K562 (cell line): ENCODE results near the gene FBLN7. TPM values are rescaled to one million over a fixed set of nuclear protein-coding genes. Genes with fewer than 3 reads are reported as not detected.
A peak's percentile ranks its signal among the peaks of the same experiment; 100 is the strongest.

ENCODE experiments used
- ATAC-seq: fragments of 200-7000 bp; cut with Tn5 transposase; 3 replicates; pipeline ENCODE4 v1.9.1; 2020; ENCODE audit warnings: moderate library complexity
- BruUV-seq: library from RNA; stranded (reverse); fragments of 400-500 nt; replicated peaks from 2 replicates; lab custom pipeline; 2021; lab: Mats Ljungman, UMichigan
- CTCF ChIA-PET: fragments of 300-600 bp; formaldehyde crosslinking; extraction: SDS; loops from one replicate; lab custom pipeline; 2021; ENCODE audit warnings: low intra/inter-chr PET ratio; lab: Yijun Ruan, JAX
- POLR2A ChIA-PET: fragments of 300-600, 350-650 bp; sonication (Branson Sonifier 250); formaldehyde crosslinking; extraction: SDS; loops from one replicate; lab custom pipeline; 2021; ENCODE audit warnings: antibody characterized with exemption, inconsistent platforms; lab: Yijun Ruan, JAX
- DNase-seq, 4 experiments: peaks; one replicate each; pipeline versions ENCODE4 v3.0.0 to v3.0.0-alpha.2; 2011 to 2018; ENCODE audit warnings: low spot score in 3 of 4, mixed read lengths in 3 of 4; ENCODE audit errors: extremely low read depth in 1 of 4
- FAIRE-seq: peaks from 2 replicates; lab custom pipeline; 2011; peaks lifted over from hg19 to GRCh38; lab: Jason Lieb, UNC
- H2AFZ ChIP-seq: 2 replicates; pipeline ENCODE4 v1.6.0; 2011; ENCODE audit warnings: low read depth, low read length, control low read depth, inconsistent platforms
- H3K27ac ChIP-seq: fragments of 200-600 bp; 3 replicates; pipeline ENCODE4 v1.8.0; 2011; ENCODE audit warnings: low read depth, mild to moderate bottlenecking, control low read depth, inconsistent platforms, low read length, moderate library complexity, mixed read lengths; ENCODE audit errors: extremely low read depth
- H3K27me3 ChIP-seq, 2 experiments: fragments of 300-600 bp in 1 of 2; 2 replicates in 1 of 2; 3 replicates in 1 of 2; pipeline versions ENCODE4 v1.6.0 to v1.8.0; 2011; ENCODE audit warnings: inconsistent platforms in 2 of 2, low read length in 2 of 2, mild to moderate bottlenecking in 1 of 2, mixed read lengths in 1 of 2, moderate library complexity in 1 of 2; ENCODE audit not compliant: control insufficient read depth in 2 of 2, insufficient read depth in 2 of 2
- H3K36me3 ChIP-seq: fragments of 300-600 bp; 3 replicates; pipeline ENCODE4 v1.8.0; 2011; ENCODE audit warnings: mild to moderate bottlenecking, low read length, inconsistent platforms; ENCODE audit not compliant: control insufficient read depth, insufficient read depth
- H3K4me1 ChIP-seq, 2 experiments: fragments of 200-600 bp in 1 of 2; replicated peaks in 1 of 2; 2 replicates in 1 of 2; 3 replicates in 1 of 2; pipeline versions ENCODE4 v1.5.1 to v1.8.0; 2011; ENCODE audit warnings: inconsistent platforms in 2 of 2, low read length in 2 of 2, mild to moderate bottlenecking in 1 of 2, mixed read lengths in 1 of 2, moderate library complexity in 1 of 2; ENCODE audit not compliant: control insufficient read depth in 2 of 2, insufficient read depth in 2 of 2
- H3K4me2 ChIP-seq: 2 replicates; pipeline ENCODE4 v1.6.1; 2011; ENCODE audit warnings: low read length, control low read depth, inconsistent platforms, mixed read lengths; ENCODE audit not compliant: insufficient read depth
- H3K4me3 ChIP-seq: fragments of 200-600 bp; sonication (generic), shearing (Covaris generic); 2 replicates; pipeline ENCODE4 v1.5.1; 2016; ENCODE audit warnings: control low read depth, inconsistent platforms
- H3K79me2 ChIP-seq: fragments of 200-600 bp; 3 replicates; pipeline ENCODE4 v1.8.0; 2011; ENCODE audit warnings: low read length, inconsistent platforms; ENCODE audit not compliant: control insufficient read depth, insufficient read depth
- H3K9ac ChIP-seq, 2 experiments: 2 replicates each; pipeline versions ENCODE4 v1.6.0 to v1.6.1; 2011; ENCODE audit warnings: low read depth in 2 of 2, low read length in 2 of 2, control low read depth in 1 of 2, inconsistent platforms in 1 of 2, mild to moderate bottlenecking in 1 of 2, mixed read lengths in 1 of 2; ENCODE audit not compliant: insufficient read depth in 1 of 2
- H3K9me1 ChIP-seq: one replicate; pipeline ENCODE4 v1.6.0; 2011; ENCODE audit warnings: inconsistent platforms, mild to moderate bottlenecking, low read length, moderate library complexity; ENCODE audit not compliant: control insufficient read depth, insufficient read depth
- H3K9me3 ChIP-seq: replicated peaks from 2 replicates; pipeline ENCODE4 v1.5.1; 2011; ENCODE audit warnings: low read depth, low read length, inconsistent platforms; ENCODE audit not compliant: control insufficient read depth, insufficient read depth
- H4K20me1 ChIP-seq: replicated peaks from 2 replicates; pipeline ENCODE4 v1.6.1; 2011; ENCODE audit warnings: low read length, inconsistent platforms, mixed read lengths; ENCODE audit not compliant: control insufficient read depth, insufficient read depth
- GATA2 ChIP-seq: sonication (generic); formaldehyde crosslinking; IDR thresholded peaks from 2 replicates; pipeline ENCODE4 v1.4.0; 2020; ENCODE audit warnings: mild to moderate bottlenecking, missing genetic modification reagents
- MCM3 ChIP-seq: fragments of 450-650 bp; IDR thresholded peaks from 2 replicates; pipeline ENCODE4 v1.6.1; 2016
- SP1 ChIP-seq: sonication (generic); formaldehyde crosslinking; IDR thresholded peaks from 2 replicates; pipeline ENCODE4 v1.8.1; 2022; ENCODE audit warnings: mild to moderate bottlenecking, missing genetic modification reagents
- THRAP3 ChIP-seq: fragments of 450-650 bp; IDR thresholded peaks from 2 replicates; pipeline ENCODE4 v1.6.1; 2016; ENCODE audit warnings: mild to moderate bottlenecking, inconsistent platforms, borderline replicate concordance
- ZNF253 ChIP-seq: fragments of 250-450 bp; sonication (Bioruptor Pico); conservative IDR thresholded peaks from 2 replicates; pipeline ENCODE4 v1.6.1; 2021; ENCODE audit warnings: mild to moderate bottlenecking
- WGBS: fragments of 100-300 bp; shearing (Covaris generic); methylation state at CpG from one replicate; pipeline ENCODE4 v1.1.6; 2016; ENCODE audit warnings: low coverage, mixed read lengths; ENCODE audit not compliant: insufficient coverage; ENCODE audit errors: missing lambda C conversion rate; 5-methylcytosine and 5-hydroxymethylcytosine counted together
- in situ Hi-C: fragments of 300-500 bp; cut with MboI; formaldehyde crosslinking; loops from 4 replicates; pipeline ENCODE4 v1.15.0; 2018; ENCODE audit warnings: inconsistent platforms, mixed read lengths
- intact Hi-C: fragments of 100-400 bp; cut with micrococcal nuclease; formaldehyde crosslinking; loops from 2 replicates; pipeline ENCODE4 v1.14.2; 2022
- polyA plus RNA-seq, 8 experiments: library from polyadenylated mRNA; depleted of rRNA in 4 of 8; stranded (reverse) in 5 of 8; unstranded in 3 of 8; fragments of >200 nt; fragmentation: Nextera tagmentation in 2 of 8; fragmentation: Illumina TruSeq in 1 of 8; extraction: Ambion mirVana in 2 of 8; extraction: Trizol in 1 of 8; gene quantifications; 2 replicates each; pipeline versions ENCODE4 v1.2.1 to v1.2.3, GENCODE V29; 2011 to 2014; ENCODE audit warnings: inconsistent platforms in 1 of 8, missing spikeins in 1 of 8
- total RNA-seq, 7 experiments: library from RNA; depleted of rRNA in 6 of 7; stranded (reverse); fragments of >200 nt in 6 of 7; fragmentation: Illumina TruSeq in 2 of 7; extraction: Trizol in 2 of 7; gene quantifications; 2 replicates each; pipeline versions ENCODE4 v1.2.1 to v1.2.3, GENCODE V29; 2011 to 2021; ENCODE audit warnings: low replicate concordance in 1 of 7
- TF ChIP-seq, protein P1 (sequence below): IDR thresholded peaks from 2 replicates; pipeline ENCODE4 v1.6.1; 2011; ENCODE audit warnings: borderline replicate concordance, low read depth, mild to moderate bottlenecking, moderate library complexity, low read length; ENCODE audit not compliant: insufficient read depth, poor library complexity, severe bottlenecking
- TF ChIP-seq, protein P2 (sequence below): sonication (generic); IDR thresholded peaks from 2 replicates; pipeline ENCODE4 v1.6.1; 2016

The FBLN7 gene
- total and polyA plus RNA-seq, 9 of the 15 experiments (the other 6 are each of a cell fraction or from before 2014, with no cell fraction given), result 0.13 TPM; not detected in 8

GRCh38 chr2:112163541-112163981 is 25.4 kb downstream of the FBLN7 start:
- Histone ChIP-seq H3K36me3 (no peaks in the 10 kb centered on the region), H3K9me1 (no peaks in the 10 kb centered on the region), H4K20me1 (no peaks in the 10 kb centered on the region), H3K27ac (no peak overlapping the region), H3K4me3 (no peak overlapping the region), H3K9ac (no peak overlapping the region), H3K4me2 (no peak overlapping the region), H3K9me3 (no peaks in the 10 kb centered on the region), H2AFZ (no peak overlapping the region), H3K27me3 (peaks cover 44 to 75% of the 10 kb centered on the region in 2 experiments; a peak in 4 of 5 replicates), H3K4me1 (peaks cover 0 to 17% of the 10 kb centered on the region in 2 experiments; a peak in 2 of 5 replicates), H3K79me2 (no peaks in the 10 kb centered on the region)
- TF ChIP-seq, protein P1, sequence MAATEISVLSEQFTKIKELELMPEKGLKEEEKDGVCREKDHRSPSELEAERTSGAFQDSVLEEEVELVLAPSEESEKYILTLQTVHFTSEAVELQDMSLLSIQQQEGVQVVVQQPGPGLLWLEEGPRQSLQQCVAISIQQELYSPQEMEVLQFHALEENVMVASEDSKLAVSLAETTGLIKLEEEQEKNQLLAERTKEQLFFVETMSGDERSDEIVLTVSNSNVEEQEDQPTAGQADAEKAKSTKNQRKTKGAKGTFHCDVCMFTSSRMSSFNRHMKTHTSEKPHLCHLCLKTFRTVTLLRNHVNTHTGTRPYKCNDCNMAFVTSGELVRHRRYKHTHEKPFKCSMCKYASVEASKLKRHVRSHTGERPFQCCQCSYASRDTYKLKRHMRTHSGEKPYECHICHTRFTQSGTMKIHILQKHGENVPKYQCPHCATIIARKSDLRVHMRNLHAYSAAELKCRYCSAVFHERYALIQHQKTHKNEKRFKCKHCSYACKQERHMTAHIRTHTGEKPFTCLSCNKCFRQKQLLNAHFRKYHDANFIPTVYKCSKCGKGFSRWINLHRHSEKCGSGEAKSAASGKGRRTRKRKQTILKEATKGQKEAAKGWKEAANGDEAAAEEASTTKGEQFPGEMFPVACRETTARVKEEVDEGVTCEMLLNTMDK, result no peak
- TF ChIP-seq THRAP3 (no peak), SP1 (CRISPR knock-in tag) (no peak), GATA2 (CRISPR knock-in tag) (no peak), MCM3 (peak; percentile 58; the same call in 1 of the 2 replicates), ZNF253 (CRISPR knock-in tag) (no peak)
- TF ChIP-seq, protein P2, sequence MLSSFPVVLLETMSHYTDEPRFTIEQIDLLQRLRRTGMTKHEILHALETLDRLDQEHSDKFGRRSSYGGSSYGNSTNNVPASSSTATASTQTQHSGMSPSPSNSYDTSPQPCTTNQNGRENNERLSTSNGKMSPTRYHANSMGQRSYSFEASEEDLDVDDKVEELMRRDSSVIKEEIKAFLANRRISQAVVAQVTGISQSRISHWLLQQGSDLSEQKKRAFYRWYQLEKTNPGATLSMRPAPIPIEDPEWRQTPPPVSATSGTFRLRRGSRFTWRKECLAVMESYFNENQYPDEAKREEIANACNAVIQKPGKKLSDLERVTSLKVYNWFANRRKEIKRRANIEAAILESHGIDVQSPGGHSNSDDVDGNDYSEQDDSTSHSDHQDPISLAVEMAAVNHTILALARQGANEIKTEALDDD, result no peak
- POLR2A ChIA-PET, result interaction anchor here (0.8 to 1.3 kb wide), 3 partner anchors 8 to 10 kb away, joined by 3 to 4 read pairs (median 3); no protein-coding TSS in a partner anchor
- in situ Hi-C loops, result no loop called here
- CTCF ChIA-PET, result no interaction called here
- DNase-seq (no peak), ATAC-seq (no peak), FAIRE-seq (no peak)
- no TSS peak for BruUV-seq
- 3% methylated on average over 9 of the region's 9 CpGs for WGBS
- intact Hi-C loops, result no loop called here
